Measurements from ENCODE around the gene HOXD1.

- no peak for TF ChIP-seq CTCF (IDR thresholded peaks at IDR 0.05)
- no peak for TF ChIP-seq POLR2A (IDR thresholded peaks at IDR 0.05)
Observed at GRCh38 chr2:176142281-176142680, 46.2 kb upstream of the HOXD1 start.

Measured in thyroid gland (tissue), 4 donors.